PFSK-1 (cell line): Measurements from ENCODE around the gene SUPT3H. TPM values are rescaled to one million over a fixed set of nuclear protein-coding genes. Genes with fewer than 3 reads are reported as not detected.

Experiments
- FOXP2 ChIP-seq: optimal IDR thresholded peaks from 2 replicates; pipeline ENCODE3; 2011; ENCODE audit warnings: borderline replicate concordance, control low read depth, inconsistent platforms; ENCODE audit not compliant: insufficient read depth; ENCODE audit errors: extremely low read length, extremely low read depth
- POLR2AphosphoS5 ChIP-seq: IDR thresholded peaks from 2 replicates; pipeline ENCODE4 v1.6.1; 2012; ENCODE audit warnings: low read depth, mild to moderate bottlenecking, control low read depth, low read length, moderate library complexity
- REST ChIP-seq, 2 experiments: IDR thresholded peaks; 2 replicates each; pipeline versions ENCODE4 v1.6.1 to v1.8.0; 2011 to 2012; ENCODE audit warnings: low read depth in 2 of 2, low read length in 2 of 2, control low read depth in 1 of 2, inconsistent platforms in 1 of 2, mild to moderate bottlenecking in 1 of 2, moderate library complexity in 1 of 2; ENCODE audit not compliant: insufficient read depth in 1 of 2
- SIN3A ChIP-seq: IDR thresholded peaks from 2 replicates; pipeline ENCODE4 v1.6.1; 2012; ENCODE audit warnings: mild to moderate bottlenecking, low read length, moderate library complexity, borderline replicate concordance; ENCODE audit not compliant: insufficient read depth
- TAF1 ChIP-seq: IDR thresholded peaks from 2 replicates; pipeline ENCODE4 v1.6.1; 2012; ENCODE audit warnings: low read length, control low read depth, borderline replicate concordance; ENCODE audit not compliant: insufficient read depth
- polyA plus RNA-seq: library from polyadenylated mRNA; unstranded; fragments of >200 nt; gene quantifications from one replicate; pipeline ENCODE4 v1.2.1, GENCODE V29; 2012; ENCODE audit warnings: low read depth, missing spikeins; ENCODE audit not compliant: insufficient read length

Gene SUPT3H
- 7.7 TPM for polyA plus RNA-seq

DNA sequence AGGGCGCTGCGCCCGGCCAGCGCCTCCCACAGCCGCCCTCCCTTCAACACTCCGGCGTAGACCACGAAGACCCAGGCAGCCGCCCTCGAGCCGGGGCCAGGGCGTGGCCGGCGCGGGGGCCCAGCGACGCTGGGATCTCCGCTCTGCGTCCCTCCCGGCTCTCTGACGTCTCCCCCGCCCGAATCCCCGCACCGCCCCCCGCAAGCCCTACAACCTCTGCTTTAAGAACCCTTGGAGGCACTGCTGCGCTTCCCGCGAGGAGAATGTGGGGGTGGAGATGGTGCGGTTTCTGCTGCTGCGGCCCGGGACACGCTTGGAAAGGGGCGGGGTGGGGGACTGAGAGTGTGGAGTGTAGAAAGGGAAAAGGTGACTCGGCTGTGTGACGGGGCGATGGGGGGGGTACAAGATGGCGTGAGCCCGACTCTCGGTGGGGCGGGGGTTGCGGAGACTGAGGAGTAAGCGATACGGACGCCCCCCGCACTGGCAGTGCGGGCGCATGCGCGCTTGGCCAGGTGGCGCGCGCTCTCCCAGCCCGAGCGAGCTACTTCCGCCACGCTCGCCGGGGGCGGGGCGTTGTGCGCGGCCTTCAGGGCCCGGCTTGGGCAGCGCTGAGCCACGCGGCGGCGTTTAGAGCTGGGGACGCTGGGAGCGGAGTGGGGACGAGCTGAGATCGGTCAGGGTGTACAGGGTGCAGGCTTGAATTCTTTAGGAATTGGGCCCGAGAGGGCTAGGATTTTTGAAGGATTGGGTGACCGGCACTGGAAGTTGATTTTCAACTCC lies at the start of gene SUPT3H:
TSS of gene SUPT3H (minus strand) at position 381 of the 780 bp plus-strand sequence.
- TF ChIP-seq TAF1: peak; percentile 92; the same call in 1 of the 2 replicates
- TF ChIP-seq SIN3A: no peak; the same call in 1 of the 2 replicates
- peak; percentile 73 for TF ChIP-seq FOXP2
- peak; percentile 81 for TF ChIP-seq POLR2AphosphoS5
- peak; percentile 43 to 49; a peak in 1 of 4 replicates for TF ChIP-seq REST (IDR thresholded peaks at IDR 0.05; ENCODE audit: insufficient read depth in 1 of 2, low read depth in 2 of 2, low read length in 2 of 2)

DNA sequence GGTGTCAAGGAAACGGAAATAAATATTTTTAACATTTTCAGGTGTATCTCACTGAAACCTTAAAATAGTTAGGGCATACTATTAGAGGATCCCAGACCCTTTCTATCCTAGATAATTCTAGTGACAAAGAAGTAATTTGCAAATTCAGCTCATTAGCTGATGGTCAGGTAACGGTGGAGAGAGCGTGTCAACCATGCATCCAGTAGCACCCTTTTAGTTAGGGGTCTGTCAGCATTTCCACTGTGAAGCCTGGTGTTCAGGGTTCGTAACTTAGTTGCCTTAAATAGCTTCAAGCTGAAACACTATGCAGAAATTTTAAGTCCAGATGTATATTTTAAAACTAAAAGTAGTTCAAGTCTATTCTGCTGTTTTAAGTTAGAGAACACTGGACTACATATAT lies 48.5 kb upstream of the SUPT3H start:
- TF ChIP-seq FOXP2: no peak
- TF ChIP-seq SIN3A: no peak
- no peak for TF ChIP-seq TAF1
- no peak for TF ChIP-seq REST (IDR thresholded peaks at IDR 0.05; ENCODE audit: insufficient read depth in 1 of 2, low read depth in 2 of 2, low read length in 2 of 2)
- no peak for TF ChIP-seq POLR2AphosphoS5

- TF ChIP-seq POLR2AphosphoS5 (no peak), SIN3A (no peak), FOXP2 (no peak), REST (IDR thresholded peaks at IDR 0.05; ENCODE audit: insufficient read depth in 1 of 2, low read depth in 2 of 2, low read length in 2 of 2) (no peak), TAF1 (no peak)
These were observed 46.7 kb upstream of the SUPT3H start for GRCh38 chr6:45424451-45424861.

DNA sequence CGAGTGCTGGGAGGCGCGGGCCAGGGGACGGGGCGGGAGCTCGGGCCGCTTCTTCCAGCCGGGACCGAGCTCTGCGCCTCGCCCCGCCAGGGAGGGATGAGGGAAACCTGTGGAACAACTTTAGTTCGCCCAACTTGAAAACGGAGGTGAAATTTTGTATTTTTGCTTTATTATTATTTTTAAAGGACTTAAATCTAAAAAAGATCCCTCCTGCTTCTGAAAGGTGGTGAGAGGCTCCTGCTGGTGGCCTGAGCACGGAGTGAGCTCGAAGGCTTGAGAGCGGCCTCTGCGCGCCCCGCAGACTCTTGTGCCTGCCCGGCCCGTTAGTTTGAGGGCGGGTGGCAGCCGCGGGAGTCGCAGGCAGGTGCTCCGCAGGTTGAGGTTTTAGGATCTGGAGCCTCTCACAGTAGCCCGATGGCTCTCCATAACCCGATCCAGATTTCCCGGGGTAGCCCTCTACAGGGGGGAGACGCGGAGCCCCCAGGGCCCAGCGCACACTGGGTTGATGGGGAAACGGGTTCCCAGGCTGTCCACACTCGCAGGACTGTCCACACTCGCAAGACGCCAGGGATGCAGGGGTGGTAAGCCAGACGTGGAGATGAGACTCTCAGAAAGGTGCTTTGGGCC lies 46.2 kb upstream of the SUPT3H start:
- TF ChIP-seq TAF1: no peak
- TF ChIP-seq SIN3A: no peak
- no peak for TF ChIP-seq POLR2AphosphoS5
- no peak for TF ChIP-seq FOXP2
- TF ChIP-seq REST (IDR thresholded peaks at IDR 0.05; ENCODE audit: insufficient read depth in 1 of 2, low read depth in 2 of 2, low read length in 2 of 2): no peak
